ENCODE results near the gene STX8.

Gene STX8

GRCh38 chr17:9363440-9364350 is 211.9 kb downstream of the STX8 start:
- TF ChIP-seq FOXP2 (optimal IDR thresholded peaks at IDR 0.05; ENCODE audit: borderline replicate concordance, extremely low read depth, extremely low read length, insufficient read depth): no peak
- no peak for TF ChIP-seq REST (IDR thresholded peaks at IDR 0.05; ENCODE audit: insufficient read depth in 1 of 2, low read depth in 2 of 2, low read length in 2 of 2)
- no peak for TF ChIP-seq POLR2AphosphoS5 (IDR thresholded peaks at IDR 0.05; ENCODE audit: low read depth, low read length)
- no peak for TF ChIP-seq TAF1 (IDR thresholded peaks at IDR 0.05; ENCODE audit: borderline replicate concordance, insufficient read depth, low read length)

- TF ChIP-seq FOXP2 (optimal IDR thresholded peaks at IDR 0.05; ENCODE audit: borderline replicate concordance, extremely low read depth, extremely low read length, insufficient read depth) (no peak), POLR2AphosphoS5 (IDR thresholded peaks at IDR 0.05; ENCODE audit: low read depth, low read length) (no peak), SIN3A (IDR thresholded peaks at IDR 0.05; ENCODE audit: borderline replicate concordance, insufficient read depth, low read length) (no peak), REST (IDR thresholded peaks at IDR 0.05; ENCODE audit: insufficient read depth in 1 of 2, low read depth in 2 of 2, low read length in 2 of 2) (no peak), TAF1 (IDR thresholded peaks at IDR 0.05; ENCODE audit: borderline replicate concordance, insufficient read depth, low read length) (no peak)
These were observed 214.2 kb downstream of the STX8 start for GRCh38 chr17:9361188-9361955.

- TF ChIP-seq REST (IDR thresholded peaks at IDR 0.05; ENCODE audit: insufficient read depth in 1 of 2, low read depth in 2 of 2, low read length in 2 of 2): no peak
- TF ChIP-seq POLR2AphosphoS5 (IDR thresholded peaks at IDR 0.05; ENCODE audit: low read depth, low read length): no peak
- TF ChIP-seq FOXP2 (optimal IDR thresholded peaks at IDR 0.05; ENCODE audit: borderline replicate concordance, extremely low read depth, extremely low read length, insufficient read depth): no peak
- TF ChIP-seq SIN3A (IDR thresholded peaks at IDR 0.05; ENCODE audit: borderline replicate concordance, insufficient read depth, low read length): no peak
- no peak for TF ChIP-seq TAF1 (IDR thresholded peaks at IDR 0.05; ENCODE audit: borderline replicate concordance, insufficient read depth, low read length)
These were observed 214.9 kb downstream of the STX8 start for GRCh38 chr17:9360677-9361081.

- TF ChIP-seq TAF1 (IDR thresholded peaks at IDR 0.05; ENCODE audit: borderline replicate concordance, insufficient read depth, low read length) (no peak), FOXP2 (optimal IDR thresholded peaks at IDR 0.05; ENCODE audit: borderline replicate concordance, extremely low read depth, extremely low read length, insufficient read depth) (no peak), REST (IDR thresholded peaks at IDR 0.05; ENCODE audit: insufficient read depth in 1 of 2, low read depth in 2 of 2, low read length in 2 of 2) (no peak), POLR2AphosphoS5 (IDR thresholded peaks at IDR 0.05; ENCODE audit: low read depth, low read length) (no peak), SIN3A (IDR thresholded peaks at IDR 0.05; ENCODE audit: borderline replicate concordance, insufficient read depth, low read length) (no peak)
These were observed 219.1 kb downstream of the STX8 start for GRCh38 chr17:9356488-9356911.
